Progenitor cell of endocrine pancreas (in vitro differentiated cells): Measurements from ENCODE around the gene SQSTM1. TPM values are rescaled to one million over a fixed set of nuclear protein-coding genes. Genes with fewer than 3 reads are reported as not detected.
"Not testable (repeated sequence)": the region's sequence is repeated elsewhere in the genome, so short reads cannot be mapped to it uniquely, and the experiment has no call there.

Experiments
- DNase-seq: peaks from one replicate; pipeline ENCODE4 v3.0.0; 2021; ENCODE audit warnings: low spot score; ENCODE audit not compliant: unreplicated experiment
- H3K27ac Mint-ChIP-seq: 2 replicates; pipeline ENCODE4 v1.8.0; 2021; ENCODE audit warnings: mild to moderate bottlenecking, moderate library complexity, mixed read lengths
- H3K27me3 Mint-ChIP-seq: 2 replicates; pipeline ENCODE4 v1.8.0; 2021; ENCODE audit warnings: mixed read lengths
- H3K36me3 Mint-ChIP-seq: 2 replicates; pipeline ENCODE4 v1.8.0; 2022; ENCODE audit warnings: mixed read lengths; ENCODE audit not compliant: insufficient read depth
- H3K4me1 Mint-ChIP-seq: 2 replicates; pipeline ENCODE4 v1.8.0; 2021; ENCODE audit warnings: low read depth, mixed read lengths
- H3K4me3 Mint-ChIP-seq: 2 replicates; pipeline ENCODE4 v1.8.0; 2021; ENCODE audit warnings: low read depth, mild to moderate bottlenecking, moderate library complexity, mixed read lengths
- H3K9me3 Mint-ChIP-seq: 2 replicates; pipeline ENCODE4 v1.8.0; 2021; ENCODE audit warnings: low read depth, mixed read lengths
- CTCF ChIP-seq: fragments of 200-600 bp; sonication (generic); IDR thresholded peaks from one replicate; pipeline ENCODE4 v1.5.0; 2021; ENCODE audit warnings: antibody characterized with exemption, mild to moderate bottlenecking; ENCODE audit not compliant: unreplicated experiment
- total RNA-seq: library from RNA; stranded (reverse); gene quantifications from 2 replicates; pipeline ENCODE4 v1.2.1, GENCODE V29; 2021

Gene SQSTM1
- total RNA-seq, 1 donor from 2014 or later: 113 TPM

GRCh38 chr5:179780362-179780761 lies 40.3 kb upstream of the SQSTM1 start:
- no peaks in the 10 kb centered on the region for H3K4me1 Mint-ChIP-seq
- H3K36me3 Mint-ChIP-seq: peaks cover 14% of the 10 kb centered on the region
- H3K27me3 Mint-ChIP-seq: no peaks in the 10 kb centered on the region
- H3K27ac Mint-ChIP-seq: peak overlapping the region; percentile 56
- no peak for TF ChIP-seq CTCF
- DNase-seq: no peak
- H3K4me3 Mint-ChIP-seq: no peak overlapping the region
- H3K9me3 Mint-ChIP-seq: no peaks in the 10 kb centered on the region

- Mint-ChIP-seq H3K4me1 (no peaks in the 10 kb centered on the region), H3K4me3 (no peak overlapping the region), H3K36me3 (peaks cover 8% of the 10 kb centered on the region), H3K27ac (no peak overlapping the region), H3K9me3 (no peaks in the 10 kb centered on the region), H3K27me3 (no peaks in the 10 kb centered on the region)
- DNase-seq: no peak
- TF ChIP-seq CTCF: no peak
These were observed 38.9 kb upstream of the SQSTM1 start for GRCh38 chr5:179781846-179782245.

- H3K27me3 Mint-ChIP-seq: no peaks in the 10 kb centered on the region
- H3K27ac Mint-ChIP-seq: no peak overlapping the region
- H3K36me3 Mint-ChIP-seq: peaks cover 4% of the 10 kb centered on the region
- no peaks in the 10 kb centered on the region for H3K4me1 Mint-ChIP-seq
- TF ChIP-seq CTCF: no peak
- H3K9me3 Mint-ChIP-seq: no peaks in the 10 kb centered on the region
- no peak overlapping the region for H3K4me3 Mint-ChIP-seq
- no peak for DNase-seq
These were observed 37.6 kb upstream of the SQSTM1 start for GRCh38 chr5:179783128-179783527.

GRCh38 chr5:179786861-179787260 lies 33.8 kb upstream of the SQSTM1 start:
- Mint-ChIP-seq H3K27me3 (no peaks in the 10 kb centered on the region), H3K4me3 (no peak overlapping the region), H3K27ac (no peak overlapping the region), H3K4me1 (no peaks in the 10 kb centered on the region), H3K36me3 (peaks cover 4% of the 10 kb centered on the region), H3K9me3 (peaks cover 3% of the 10 kb centered on the region)
- no peak for DNase-seq
- TF ChIP-seq CTCF: no peak

GRCh38 chr5:179788193-179788854 lies 32.4 kb upstream of the SQSTM1 start:
- no peaks in the 10 kb centered on the region for H3K4me1 Mint-ChIP-seq
- TF ChIP-seq CTCF: no peak

GRCh38 chr5:179789278-179789677 lies 31.4 kb upstream of the SQSTM1 start:
- not testable (repeated sequence) for DNase-seq, H3K4me3 Mint-ChIP-seq, H3K36me3 Mint-ChIP-seq, H3K27me3 Mint-ChIP-seq, H3K4me1 Mint-ChIP-seq, H3K27ac Mint-ChIP-seq, H3K9me3 Mint-ChIP-seq

More at GRCh38 chr5:179788193-179788854, 32.4 kb upstream of the SQSTM1 start:
- Mint-ChIP-seq H3K4me3 (no peak overlapping the region), H3K36me3 (peaks cover 4% of the 10 kb centered on the region), H3K9me3 (peaks cover 3% of the 10 kb centered on the region), H3K27me3 (no peaks in the 10 kb centered on the region), H3K27ac (no peak overlapping the region)
- DNase-seq: no peak
